Stimulated activated CD8-positive, alpha-beta memory T cell treated with anti-CD3 and anti-CD28 coated beads, Interleukin-7, amount 100 ng/mL, for 48 hours (primary cell): ENCODE measurements around the gene PATE1.
"Not testable (repeated sequence)": the region's sequence is repeated elsewhere in the genome, so short reads cannot be mapped to it uniquely, and the experiment has no call there.

ENCODE experiments used
- DNase-seq, 2 donors: peaks; one replicate each; pipeline ENCODE4 v3.0.0-alpha.2; 2020; ENCODE audit warnings: low read depth in 1 of 2; ENCODE audit errors: extremely low read depth in 1 of 2

The PATE1 gene

GRCh38 chr11:125745979-125746378 lies at the start of gene PATE1:
TSS of gene PATE1 (plus strand) at chr11:125746279. CDS start at chr11:125746305, 26 bp downstream.
- no peak for DNase-seq

GRCh38 chr11:125701018-125701610 lies 45.0 kb upstream of the PATE1 start:
- no peak for DNase-seq

GRCh38 chr11:125701858-125702621 lies 44.0 kb upstream of the PATE1 start:
- no peak for DNase-seq

DNA sequence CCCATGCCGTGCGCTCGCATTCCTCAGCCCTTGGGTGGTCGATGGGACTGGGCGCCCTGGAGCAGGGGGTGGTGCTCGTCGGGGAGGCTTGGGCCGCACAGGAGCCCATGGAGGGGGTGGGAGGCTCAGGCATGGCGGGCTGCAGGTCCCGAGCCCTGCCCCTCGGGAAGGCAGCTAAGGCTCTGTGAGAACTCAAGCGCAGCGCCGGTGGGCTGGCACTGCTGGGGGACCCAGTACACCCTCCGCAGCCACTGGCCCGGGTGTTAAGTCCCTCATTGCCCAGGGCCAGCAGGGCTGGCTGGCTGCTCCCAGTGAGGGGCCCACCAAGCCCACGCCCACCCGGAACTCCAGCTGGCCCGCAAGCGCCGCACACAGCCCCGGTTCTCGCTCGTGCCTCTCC lies 41.4 kb upstream of the PATE1 start:
- DNase-seq: not testable (repeated sequence)

GRCh38 chr11:125720781-125721180 lies 25.3 kb upstream of the PATE1 start:
- no peak for DNase-seq

DNA sequence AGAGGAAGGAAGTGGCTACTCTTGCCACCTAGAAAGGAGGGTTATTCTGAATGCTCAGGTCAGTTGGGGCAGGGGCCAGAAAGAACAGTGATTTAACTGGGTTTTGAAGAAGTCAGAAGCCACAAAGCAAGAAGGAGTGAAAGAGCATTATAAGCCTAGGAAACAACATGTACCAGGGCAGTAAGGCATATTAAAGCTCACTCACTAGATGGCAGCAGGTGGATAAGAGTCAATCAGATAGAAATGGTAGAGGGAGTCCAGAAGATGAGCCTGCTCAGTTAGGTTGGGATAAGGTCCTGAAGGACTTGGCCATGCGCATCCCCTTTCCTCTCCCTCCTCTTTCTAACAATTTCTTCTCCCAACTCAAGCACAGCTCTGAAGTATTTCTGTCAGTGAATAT lies 22.0 kb upstream of the PATE1 start:
- DNase-seq: no peak

- DNase-seq: no peak
These were observed 17.1 kb upstream of the PATE1 start for GRCh38 chr11:125728969-125729368.

GRCh38 chr11:125740617-125741016 lies 5.5 kb upstream of the PATE1 start:
- DNase-seq: no peak

DNA sequence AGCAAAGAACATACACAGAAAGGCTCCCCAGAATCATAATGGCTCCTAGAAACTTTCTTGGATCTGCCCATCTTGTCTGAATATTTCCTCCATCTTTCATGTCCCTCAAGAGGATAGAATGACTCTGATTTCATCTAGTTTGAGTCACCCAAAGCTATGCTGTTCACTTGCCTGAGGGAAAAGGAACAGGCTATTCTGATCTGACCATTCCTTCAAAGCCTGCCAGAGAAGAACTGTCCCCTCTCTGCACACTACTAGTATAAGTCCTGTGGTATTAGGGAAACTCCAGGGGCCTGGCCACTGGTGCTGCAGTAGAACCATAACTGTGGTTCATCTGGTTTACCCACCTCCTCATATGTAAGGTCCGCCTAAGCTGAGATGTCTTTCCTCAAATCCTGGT lies 2.4 kb upstream of the PATE1 start:
- DNase-seq: no peak

DNA sequence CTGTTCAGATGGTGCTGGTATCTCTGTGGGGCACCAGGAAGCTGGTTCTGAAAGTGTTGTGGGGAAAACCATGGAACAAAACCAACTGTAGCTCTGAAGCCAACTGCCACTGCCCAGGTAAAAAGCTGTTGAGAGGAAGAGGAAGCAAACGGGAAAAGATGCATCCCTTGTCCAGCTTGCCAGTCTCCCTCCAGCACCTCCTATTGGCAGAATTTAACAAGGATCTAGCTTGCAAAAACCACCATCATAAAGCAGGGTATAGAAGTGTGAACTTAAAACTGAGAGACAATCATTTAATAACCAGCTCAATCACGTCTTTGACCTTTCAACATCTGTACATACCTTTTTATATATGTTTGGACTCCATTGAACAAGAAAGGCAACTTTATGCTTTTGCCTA lies 4.5 kb downstream of the PATE1 start:
- DNase-seq: no peak

GRCh38 chr11:125756050-125756449 lies 10.0 kb downstream of the PATE1 start:
- no peak for DNase-seq

- DNase-seq: no peak
These were observed 16.4 kb downstream of the PATE1 start for GRCh38 chr11:125762445-125762844.

DNA sequence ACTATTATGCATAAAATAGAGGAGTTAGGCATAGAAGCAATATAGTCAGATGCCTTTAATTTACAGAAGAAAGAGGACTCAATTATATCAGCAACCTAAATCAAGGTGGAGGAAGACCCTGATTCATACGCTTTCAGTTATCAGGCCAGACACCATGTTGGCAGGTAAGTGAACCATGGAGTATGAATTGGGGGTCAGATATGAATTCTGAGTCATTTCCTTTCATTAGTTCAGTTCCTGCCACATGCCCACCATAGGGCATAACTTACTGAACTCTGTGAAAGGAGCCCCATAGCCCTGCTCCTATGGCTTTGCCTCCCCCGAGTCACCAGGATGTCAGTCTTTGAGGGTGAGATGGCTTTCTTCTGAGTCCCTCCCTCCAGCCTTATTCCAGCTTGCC lies 17.4 kb downstream of the PATE1 start:
- no peak for DNase-seq

GRCh38 chr11:125766251-125766650 lies 20.2 kb downstream of the PATE1 start:
- DNase-seq: no peak

- no peak for DNase-seq
These were observed 22.4 kb downstream of the PATE1 start for GRCh38 chr11:125768336-125769046.

- no peak for DNase-seq
These were observed 24.5 kb downstream of the PATE1 start for GRCh38 chr11:125770583-125770982.

DNA sequence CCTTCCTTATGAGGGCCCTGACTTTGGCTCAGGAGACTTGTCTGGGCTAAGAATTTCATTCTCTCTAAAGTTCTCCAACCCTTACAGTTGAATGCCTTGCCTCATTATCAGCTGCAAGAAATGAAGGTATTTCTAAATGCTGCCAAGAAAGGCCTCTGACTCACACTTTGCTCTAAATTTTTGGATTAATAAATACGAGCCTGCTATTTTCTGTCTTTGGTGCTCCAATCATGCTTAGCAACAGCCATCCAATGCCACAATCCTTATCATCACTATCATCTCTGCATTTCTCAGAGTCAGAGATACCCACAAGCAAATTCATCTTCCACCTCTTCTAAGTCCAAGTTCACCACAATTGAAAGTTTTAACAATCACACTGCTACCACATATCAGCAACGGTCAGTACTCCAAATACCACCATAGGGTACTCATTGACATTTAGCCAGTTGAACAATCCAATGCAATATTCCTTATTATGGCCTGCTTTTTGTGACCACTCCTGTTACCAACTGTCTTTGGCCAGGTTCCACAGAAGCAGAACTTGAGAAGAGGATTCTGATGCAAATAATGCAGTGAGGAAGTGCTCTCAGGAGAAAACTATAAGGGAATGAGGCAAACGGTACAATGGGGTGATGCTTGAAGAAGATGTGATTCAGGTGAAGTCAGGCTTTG lies 26.9 kb downstream of the PATE1 start:
- no peak for DNase-seq

- DNase-seq: no peak
These were observed 27.4 kb downstream of the PATE1 start for GRCh38 chr11:125773516-125773915.

GRCh38 chr11:125777309-125777708 lies 31.2 kb downstream of the PATE1 start:
- no peak for DNase-seq

DNA sequence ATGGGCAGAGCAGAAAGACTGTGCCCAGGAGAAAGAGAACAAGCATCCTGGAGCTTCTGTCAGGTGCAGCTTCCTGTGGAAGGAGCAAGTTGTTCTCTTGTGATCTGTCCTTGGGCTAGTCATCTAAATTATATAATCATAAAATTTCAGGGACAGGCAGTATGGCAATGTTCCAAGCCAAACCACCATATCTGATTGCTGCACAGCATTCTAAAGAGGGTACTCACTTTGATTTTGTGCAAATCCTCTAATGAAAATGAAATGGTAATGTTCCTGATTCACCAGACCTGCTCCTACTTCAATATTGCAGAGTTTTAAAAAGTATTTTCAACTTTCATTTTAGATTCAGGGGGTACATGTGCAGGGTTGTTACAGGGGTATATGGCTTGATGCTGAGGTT lies 32.6 kb downstream of the PATE1 start, which contains the start of gene PATE2:
TSS of gene PATE2 (minus strand) at position 101 of the 400 bp plus-strand sequence. CDS start at position 46, 55 bp downstream.
- no peak for DNase-seq

- no peak for DNase-seq
These were observed 38.6 kb downstream of the PATE1 start for GRCh38 chr11:125784678-125785077.
